A549 (cell line): ENCODE results near the gene CXCL1. TPM values are rescaled to one million over a fixed set of nuclear protein-coding genes. Genes with fewer than 3 reads are reported as not detected.

Experiments
- ATAC-seq, 2 experiments: fragments of 200-7000 bp in 1 of 2; fragments of >200 bp in 1 of 2; cut with Nextera tagmentation in 1 of 2; cut with Tn5 transposase in 1 of 2; 3 replicates each; pipeline versions ENCODE4 v1.8.0 to v1.9.1; 2018 to 2020; ENCODE audit warnings: mild to moderate bottlenecking in 1 of 2, moderate library complexity in 1 of 2
- CTCF ChIA-PET: fragments of 300-600 bp; sonication (Branson Sonifier 250); formaldehyde crosslinking; extraction: SDS; loops from one replicate; lab custom pipeline; 2021; ENCODE audit warnings: antibody characterized with exemption, inconsistent platforms; lab: Yijun Ruan, JAX
- POLR2A ChIA-PET: fragments of 350-600 bp; formaldehyde crosslinking; extraction: SDS; loops from one replicate; lab custom pipeline; 2021; ENCODE audit warnings: antibody characterized with exemption, inconsistent platforms; lab: Yijun Ruan, JAX
- DNase-seq, 2 experiments: peaks; one replicate each; pipeline versions ENCODE4 v3.0.0 to v3.0.0-alpha.2; 2011 to 2016; ENCODE audit warnings: low read depth in 1 of 2, low spot score in 1 of 2
- FAIRE-seq: peaks from 2 replicates; lab custom pipeline; 2011; peaks lifted over from hg19 to GRCh38; lab: Jason Lieb, UNC
- H3K27ac ChIP-seq, 2 experiments: fragments of >200 bp; sonication (Bioruptor Twin); formaldehyde crosslinking; 3 replicates each; pipeline ENCODE4 v1.5.1; 2016 to 2017
- H3K4me1 ChIP-seq: fragments of >200 bp; sonication (Bioruptor Twin); formaldehyde crosslinking; 3 replicates; pipeline ENCODE4 v1.6.1; 2016
- H3K4me2 ChIP-seq: fragments of >200 bp; sonication (Bioruptor Twin); formaldehyde crosslinking; 3 replicates; pipeline ENCODE4 v1.6.1; 2016
- H3K4me3 ChIP-seq: fragments of >200 bp; sonication (Bioruptor Twin); formaldehyde crosslinking; 3 replicates; pipeline ENCODE4 v1.5.1; 2016
- H3K9me3 ChIP-seq: fragments of >200 bp; sonication (Bioruptor Twin); formaldehyde crosslinking; 3 replicates; pipeline ENCODE4 v1.6.1; 2016
- CBX8 ChIP-seq: fragments of 200-600 bp; sonication (generic); IDR thresholded peaks from 2 replicates; pipeline ENCODE4 v1.6.1; 2016
- CEBPB ChIP-seq, 2 experiments: fragments of >200 bp in 1 of 2; sonication (Bioruptor Twin) in 1 of 2; formaldehyde crosslinking in 1 of 2; IDR thresholded peaks; 2 replicates each; pipeline ENCODE4 v1.6.1; 2012 to 2016
- CHD2 ChIP-seq: fragments of 150-350 bp; IDR thresholded peaks from 2 replicates; pipeline ENCODE4 v1.6.1; 2014; ENCODE audit warnings: low read length; ENCODE audit not compliant: partially characterized antibody
- CHD4 ChIP-seq: fragments of 200-600 bp; sonication (generic); IDR thresholded peaks from 2 replicates; pipeline ENCODE4 v1.6.1; 2016; ENCODE audit warnings: antibody characterized with exemption, mild to moderate bottlenecking, borderline replicate concordance
- FOSB ChIP-seq: fragments of 250-450 bp; sonication (Bioruptor Pico); IDR thresholded peaks from 2 replicates; pipeline ENCODE4 v1.5.0; 2020; ENCODE audit warnings: mild to moderate bottlenecking, moderate library complexity
- FOSL2 ChIP-seq, 2 experiments: fragments of 450-650 bp in 1 of 2; fragments of >200 bp in 1 of 2; sonication (Bioruptor Twin) in 1 of 2; formaldehyde crosslinking; IDR thresholded peaks; 2 replicates each; pipeline versions ENCODE4 v1.5.0 to v1.6.1; 2016 to 2020; ENCODE audit warnings: mild to moderate bottlenecking in 1 of 2, moderate library complexity in 1 of 2
- HDAC2 ChIP-seq: fragments of 200-600 bp; sonication (generic); IDR thresholded peaks from 2 replicates; pipeline ENCODE4 v1.6.1; 2016
- KDM1A ChIP-seq: fragments of 200-600 bp; sonication (generic); IDR thresholded peaks from 2 replicates; pipeline ENCODE4 v1.6.1; 2016; ENCODE audit warnings: low read depth, mild to moderate bottlenecking
- KDM5A ChIP-seq: fragments of 200-600 bp; sonication (generic); IDR thresholded peaks from 2 replicates; pipeline ENCODE4 v1.6.1; 2016; ENCODE audit warnings: antibody characterized with exemption, mild to moderate bottlenecking
- MAZ ChIP-seq: fragments of 150-350 bp; IDR thresholded peaks from 2 replicates; pipeline ENCODE4 v1.6.1; 2014; ENCODE audit warnings: antibody characterized with exemption, low read depth, low read length, borderline replicate concordance
- MYC ChIP-seq: IDR thresholded peaks from 2 replicates; pipeline ENCODE4 v1.6.1; 2012; ENCODE audit warnings: mild to moderate bottlenecking, inconsistent platforms, low read length, improper control_type of control experiment, borderline replicate concordance
- NFE2L2 ChIP-seq: fragments of 150-350 bp; conservative IDR thresholded peaks from 2 replicates; pipeline ENCODE4 v1.6.1; 2014; ENCODE audit warnings: low read length
- NPAS2 ChIP-seq: fragments of 250-450 bp; sonication (Bioruptor Pico); IDR thresholded peaks from 2 replicates; pipeline ENCODE4 v1.8.0; 2022; ENCODE audit warnings: mild to moderate bottlenecking, moderate library complexity, borderline replicate concordance
- POLR2AphosphoS2 ChIP-seq: conservative IDR thresholded peaks from 2 replicates; pipeline ENCODE4 v1.6.1; 2012; ENCODE audit warnings: low read length, improper control_type of control experiment, inconsistent platforms
- RARB ChIP-seq: fragments of 250-450 bp; sonication (Bioruptor Pico); IDR thresholded peaks from 2 replicates; pipeline ENCODE4 v1.8.0; 2021; ENCODE audit warnings: mild to moderate bottlenecking, moderate library complexity
- RCOR1 ChIP-seq: fragments of 150-350 bp; IDR thresholded peaks from 2 replicates; pipeline ENCODE4 v1.6.1; 2014; ENCODE audit warnings: antibody characterized with exemption, low read length, low read depth
- SMC3 ChIP-seq: fragments of >200 bp; sonication (Bioruptor Twin); formaldehyde crosslinking; IDR thresholded peaks from 3 replicates; pipeline ENCODE4 v1.6.1; 2018; ENCODE audit warnings: inconsistent platforms
- SREBF2 ChIP-seq: fragments of 450-650 bp; IDR thresholded peaks from 2 replicates; pipeline ENCODE4 v1.6.1; 2014; ENCODE audit warnings: mild to moderate bottlenecking, moderate library complexity
- TP53 ChIP-seq: fragments of 250-450 bp; sonication (Bioruptor Pico); IDR thresholded peaks from 2 replicates; pipeline ENCODE4 v1.5.0; 2021; ENCODE audit warnings: mild to moderate bottlenecking, moderate library complexity
- WGBS: methylation state at CpG from one replicate; pipeline ENCODE4 v1.1.6; 2017; ENCODE audit errors: missing lambda C conversion rate; 5-methylcytosine and 5-hydroxymethylcytosine counted together
- polyA plus RNA-seq, 4 experiments: library from polyadenylated mRNA; depleted of rRNA in 3 of 4; stranded (reverse); fragments of >200 nt; fragmentation: RNase III in 1 of 4; extraction: RNeasy Plus Mini Kit Qiagen cat#74134 plus additional on column Dnase treatment in 1 of 4; gene quantifications; 2 replicates in 3 of 4; 3 replicates in 1 of 4; pipeline ENCODE4 v1.2.3, GENCODE V29; 2011 to 2017
- TF ChIP-seq, protein P1 (sequence below): IDR thresholded peaks from 2 replicates; pipeline ENCODE4 v1.6.1; 2012
- TF ChIP-seq, protein P2 (sequence below): fragments of >200 bp; sonication (Bioruptor Twin); formaldehyde crosslinking; IDR thresholded peaks from 3 replicates; pipeline ENCODE4 v1.6.1; 2016
- TF ChIP-seq, protein P3 (sequence below): fragments of 250-450 bp; sonication (Bioruptor Pico); IDR thresholded peaks from 2 replicates; pipeline ENCODE4 v1.5.0; 2021; ENCODE audit warnings: mild to moderate bottlenecking, moderate library complexity, borderline replicate concordance
- TF ChIP-seq, protein P4 (sequence below): fragments of 150-350 bp; IDR thresholded peaks from 2 replicates; pipeline ENCODE4 v1.6.1; 2014; ENCODE audit warnings: low read depth, mild to moderate bottlenecking, low read length
- TF ChIP-seq, protein P5 (sequence below): fragments of >200 bp; sonication (Bioruptor Twin); formaldehyde crosslinking; IDR thresholded peaks from 3 replicates; pipeline ENCODE4 v1.5.1; 2016

The CXCL1 gene
- polyA plus RNA-seq, 2 of the 4 experiments (the other 2 are of a cell fraction): 14.9 to 20.0 TPM

DNA sequence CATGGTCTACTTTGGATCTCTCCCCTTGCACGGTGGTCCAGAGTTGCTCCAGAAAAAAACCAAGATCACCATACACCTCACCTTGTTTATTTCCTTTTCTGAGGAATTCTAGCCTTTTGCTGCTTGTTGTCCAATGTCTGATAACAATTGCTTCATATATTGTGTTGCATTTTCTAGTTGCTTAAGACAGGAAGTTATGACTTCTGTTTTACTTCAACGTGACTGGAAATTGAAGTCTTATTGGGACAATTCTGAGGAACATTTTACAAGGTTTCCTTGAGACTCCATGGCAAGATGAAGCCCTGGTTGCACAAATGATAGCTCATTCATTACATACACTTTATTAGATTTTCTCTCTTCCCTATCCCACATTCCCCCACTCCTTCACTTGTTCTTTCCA lies 5.2 kb downstream of the CXCL1 start (continued):
- TF ChIP-seq TP53 (CRISPR knock-in tag) (no peak), FOSB (CRISPR knock-in tag) (no peak), NPAS2 (CRISPR knock-in tag) (no peak)
- TF ChIP-seq, protein P1, sequence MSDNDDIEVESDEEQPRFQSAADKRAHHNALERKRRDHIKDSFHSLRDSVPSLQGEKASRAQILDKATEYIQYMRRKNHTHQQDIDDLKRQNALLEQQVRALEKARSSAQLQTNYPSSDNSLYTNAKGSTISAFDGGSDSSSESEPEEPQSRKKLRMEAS: no peak

DNA sequence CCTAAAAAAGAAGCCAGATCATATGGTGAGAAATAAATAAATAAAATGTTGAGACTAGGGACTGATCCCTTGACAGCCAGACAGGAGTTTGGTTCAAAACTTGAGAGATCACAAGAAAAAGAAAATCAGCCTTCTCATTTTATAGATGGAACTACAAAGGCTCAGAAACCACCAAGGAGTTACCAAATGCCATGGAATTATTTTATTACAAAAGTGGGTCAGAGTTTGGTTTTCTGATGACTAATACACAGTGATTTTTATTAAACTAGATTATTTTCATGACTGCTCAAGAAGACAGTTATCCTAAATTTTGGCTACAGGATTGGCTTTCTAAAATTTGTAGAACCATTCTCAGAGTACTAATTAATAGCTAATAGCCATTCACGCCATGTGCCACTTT lies 6.2 kb downstream of the CXCL1 start:
- peaks cover 10% of the 10 kb centered on the region; the same call in 2 of the 3 replicates for H3K4me1 ChIP-seq
- H3K4me2 ChIP-seq: no peak overlapping the region
- TF ChIP-seq KDM1A: no peak
- TF ChIP-seq, protein P2, sequence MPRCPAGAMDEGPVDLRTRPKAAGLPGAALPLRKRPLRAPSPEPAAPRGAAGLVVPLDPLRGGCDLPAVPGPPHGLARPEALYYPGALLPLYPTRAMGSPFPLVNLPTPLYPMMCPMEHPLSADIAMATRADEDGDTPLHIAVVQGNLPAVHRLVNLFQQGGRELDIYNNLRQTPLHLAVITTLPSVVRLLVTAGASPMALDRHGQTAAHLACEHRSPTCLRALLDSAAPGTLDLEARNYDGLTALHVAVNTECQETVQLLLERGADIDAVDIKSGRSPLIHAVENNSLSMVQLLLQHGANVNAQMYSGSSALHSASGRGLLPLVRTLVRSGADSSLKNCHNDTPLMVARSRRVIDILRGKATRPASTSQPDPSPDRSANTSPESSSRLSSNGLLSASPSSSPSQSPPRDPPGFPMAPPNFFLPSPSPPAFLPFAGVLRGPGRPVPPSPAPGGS: no peak
- no peak for TF ChIP-seq SREBF2
- no peak for TF ChIP-seq RARB (CRISPR knock-in tag)
- TF ChIP-seq CBX8: no peak
- TF ChIP-seq TP53 (CRISPR knock-in tag): no peak
- no peak for TF ChIP-seq CHD2
- TF ChIP-seq FOSL2 (IDR thresholded peaks at IDR 0.05): no peak
- TF ChIP-seq FOSL2 (CRISPR knock-in tag; IDR thresholded peaks at IDR 0.05): no peak
- TF ChIP-seq, protein P3, sequence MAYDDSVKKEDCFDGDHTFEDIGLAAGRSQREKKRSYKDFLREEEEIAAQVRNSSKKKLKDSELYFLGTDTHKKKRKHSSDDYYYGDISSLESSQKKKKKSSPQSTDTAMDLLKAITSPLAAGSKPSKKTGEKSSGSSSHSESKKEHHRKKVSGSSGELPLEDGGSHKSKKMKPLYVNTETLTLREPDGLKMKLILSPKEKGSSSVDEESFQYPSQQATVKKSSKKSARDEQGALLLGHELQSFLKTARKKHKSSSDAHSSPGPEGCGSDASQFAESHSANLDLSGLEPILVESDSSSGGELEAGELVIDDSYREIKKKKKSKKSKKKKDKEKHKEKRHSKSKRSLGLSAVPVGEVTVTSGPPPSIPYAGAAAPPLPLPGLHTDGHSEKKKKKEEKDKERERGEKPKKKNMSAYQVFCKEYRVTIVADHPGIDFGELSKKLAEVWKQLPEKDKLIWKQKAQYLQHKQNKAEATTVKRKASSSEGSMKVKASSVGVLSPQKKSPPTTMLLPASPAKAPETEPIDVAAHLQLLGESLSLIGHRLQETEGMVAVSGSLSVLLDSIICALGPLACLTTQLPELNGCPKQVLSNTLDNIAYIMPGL (CRISPR knock-in tag): no peak
- no peak for TF ChIP-seq CHD4
- TF ChIP-seq, protein P4, sequence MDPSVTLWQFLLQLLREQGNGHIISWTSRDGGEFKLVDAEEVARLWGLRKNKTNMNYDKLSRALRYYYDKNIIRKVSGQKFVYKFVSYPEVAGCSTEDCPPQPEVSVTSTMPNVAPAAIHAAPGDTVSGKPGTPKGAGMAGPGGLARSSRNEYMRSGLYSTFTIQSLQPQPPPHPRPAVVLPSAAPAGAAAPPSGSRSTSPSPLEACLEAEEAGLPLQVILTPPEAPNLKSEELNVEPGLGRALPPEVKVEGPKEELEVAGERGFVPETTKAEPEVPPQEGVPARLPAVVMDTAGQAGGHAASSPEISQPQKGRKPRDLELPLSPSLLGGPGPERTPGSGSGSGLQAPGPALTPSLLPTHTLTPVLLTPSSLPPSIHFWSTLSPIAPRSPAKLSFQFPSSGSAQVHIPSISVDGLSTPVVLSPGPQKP: no peak
- TF ChIP-seq MYC: no peak
- no peak for TF ChIP-seq NFE2L2
- TF ChIP-seq, protein P5, sequence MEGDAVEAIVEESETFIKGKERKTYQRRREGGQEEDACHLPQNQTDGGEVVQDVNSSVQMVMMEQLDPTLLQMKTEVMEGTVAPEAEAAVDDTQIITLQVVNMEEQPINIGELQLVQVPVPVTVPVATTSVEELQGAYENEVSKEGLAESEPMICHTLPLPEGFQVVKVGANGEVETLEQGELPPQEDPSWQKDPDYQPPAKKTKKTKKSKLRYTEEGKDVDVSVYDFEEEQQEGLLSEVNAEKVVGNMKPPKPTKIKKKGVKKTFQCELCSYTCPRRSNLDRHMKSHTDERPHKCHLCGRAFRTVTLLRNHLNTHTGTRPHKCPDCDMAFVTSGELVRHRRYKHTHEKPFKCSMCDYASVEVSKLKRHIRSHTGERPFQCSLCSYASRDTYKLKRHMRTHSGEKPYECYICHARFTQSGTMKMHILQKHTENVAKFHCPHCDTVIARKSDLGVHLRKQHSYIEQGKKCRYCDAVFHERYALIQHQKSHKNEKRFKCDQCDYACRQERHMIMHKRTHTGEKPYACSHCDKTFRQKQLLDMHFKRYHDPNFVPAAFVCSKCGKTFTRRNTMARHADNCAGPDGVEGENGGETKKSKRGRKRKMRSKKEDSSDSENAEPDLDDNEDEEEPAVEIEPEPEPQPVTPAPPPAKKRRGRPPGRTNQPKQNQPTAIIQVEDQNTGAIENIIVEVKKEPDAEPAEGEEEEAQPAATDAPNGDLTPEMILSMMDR: no peak
- no peak for TF ChIP-seq HDAC2
- H3K9me3 ChIP-seq: 0 out of 3 replicates have a peak, but pooled peaks cover 4% of the 10 kb centered on the region
- DNase-seq (no peak), FAIRE-seq (no peak), ATAC-seq (no peak)
- H3K27ac ChIP-seq: no peak overlapping the region
- H3K4me3 ChIP-seq: no peak overlapping the region
- ChIA-PET CTCF (no interaction called here), POLR2A (no interaction called here)
- 78% methylated on average over 1 of the region's 1 CpG for WGBS

DNA sequence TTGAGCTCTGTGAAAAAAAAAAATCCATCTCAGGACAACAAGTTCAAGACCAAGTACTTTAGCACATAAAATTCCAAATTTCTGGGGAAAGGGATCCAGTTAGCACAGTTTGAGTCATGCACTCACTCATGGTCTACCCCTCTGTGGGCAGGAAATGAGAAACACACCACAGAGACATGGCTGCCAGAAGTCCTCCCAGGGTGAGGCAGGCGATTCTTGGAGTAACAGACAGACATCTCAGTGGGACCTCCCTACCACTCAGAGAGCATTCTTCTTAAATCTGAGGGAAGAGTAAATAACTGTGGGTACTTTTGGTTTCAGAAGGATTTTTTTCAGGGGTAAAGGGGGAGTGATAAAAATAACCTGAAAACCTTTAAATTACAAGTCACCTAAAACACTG lies 14.1 kb downstream of the CXCL1 start:
- no peak for FAIRE-seq
- POLR2A ChIA-PET: no interaction called here

More for the DNA sequence above, 14.1 kb downstream of the CXCL1 start:
- CTCF ChIA-PET: no interaction called here
- 100% methylated on average over 1 of the region's 1 CpG for WGBS
- no peak for ATAC-seq
- no peaks in the 10 kb centered on the region for H3K9me3 ChIP-seq
- DNase-seq: no peak
- H3K4me3 ChIP-seq: no peak overlapping the region
- TF ChIP-seq RCOR1 (no peak), MYC (no peak), CEBPB (IDR thresholded peaks at IDR 0.05) (no peak), SREBF2 (no peak), KDM1A (no peak), SMC3 (no peak), POLR2AphosphoS2 (no peak), KDM5A (no peak), MAZ (no peak)
- H3K4me1 ChIP-seq: peaks cover 17% of the 10 kb centered on the region
- H3K27ac ChIP-seq: peak overlapping the region in 1 of 2 experiments; percentile 32; a peak in 1 of 6 replicates
- no peak overlapping the region for H3K4me2 ChIP-seq
